GM18502 (cell line): Measurements from ENCODE around the gene DAD1.
"Not testable (repeated sequence)": the region's sequence is repeated elsewhere in the genome, so short reads cannot be mapped to it uniquely, and the experiment has no call there.

Source experiments
- ATAC-seq: cut with Tn5 transposase; IDR thresholded peaks from one replicate; pipeline ENCODE4 v1.9.1; 2021; ENCODE audit warnings: mild to moderate bottlenecking; ENCODE audit not compliant: unreplicated experiment, poor library complexity

Gene DAD1

DNA sequence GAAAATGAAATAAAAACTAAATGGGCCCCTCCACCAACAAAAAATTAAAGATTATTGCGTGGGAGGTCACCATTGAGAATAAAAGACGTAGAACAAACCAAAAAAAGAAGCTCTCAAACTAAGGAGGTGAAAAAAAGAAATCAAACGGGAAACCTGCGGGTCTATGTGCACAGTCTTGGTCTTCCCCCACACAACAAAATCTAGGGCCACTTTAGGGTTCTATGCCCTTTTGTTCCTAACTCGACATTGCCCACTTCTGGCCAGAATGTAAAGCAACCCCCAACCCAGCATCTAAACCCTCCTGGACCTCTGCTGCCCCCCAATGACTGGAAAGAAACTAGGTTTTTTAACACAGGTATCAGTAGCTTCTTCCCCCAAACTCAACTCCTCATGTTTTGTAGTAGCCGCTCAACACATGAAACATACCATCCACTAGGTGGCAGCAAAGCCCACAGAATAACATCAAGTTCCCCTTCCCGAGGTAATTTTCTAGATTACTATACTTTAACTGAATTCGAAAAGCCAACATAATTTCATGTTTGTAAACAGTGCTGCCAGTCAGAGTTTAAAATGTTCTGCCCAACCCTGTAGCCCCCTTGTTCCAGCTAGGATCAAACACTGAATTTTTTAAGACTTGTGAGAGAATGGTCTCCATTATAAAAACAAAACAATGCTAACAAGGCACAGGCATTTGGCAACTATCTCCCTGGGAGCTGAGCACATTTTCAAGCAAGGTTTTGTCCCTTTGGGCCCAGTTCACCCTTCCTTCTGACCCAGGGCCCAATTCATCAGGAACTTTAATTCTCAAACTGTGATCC lies 18.7 kb downstream of the DAD1 start:
- ATAC-seq, result peak; percentile 69

DNA sequence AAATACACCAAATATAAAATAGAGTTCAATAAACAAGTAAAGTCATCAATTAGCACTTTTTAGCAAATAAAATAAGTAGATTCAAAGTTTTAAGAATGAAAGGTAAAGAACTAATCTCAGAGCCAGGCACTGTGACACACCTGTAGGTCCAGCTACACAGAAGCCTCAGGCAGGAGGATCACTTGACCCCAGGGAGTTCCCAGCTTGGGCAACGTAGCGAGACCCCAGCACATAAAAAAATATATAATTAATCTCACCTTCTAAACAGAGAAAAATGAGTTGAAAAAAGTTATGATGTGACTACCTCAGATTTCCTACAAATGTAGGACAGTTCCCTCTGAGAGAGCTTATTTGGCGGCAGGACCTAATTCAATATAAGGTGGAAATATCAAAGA lies 19.3 kb downstream of the DAD1 start:
- no peak for ATAC-seq

DNA sequence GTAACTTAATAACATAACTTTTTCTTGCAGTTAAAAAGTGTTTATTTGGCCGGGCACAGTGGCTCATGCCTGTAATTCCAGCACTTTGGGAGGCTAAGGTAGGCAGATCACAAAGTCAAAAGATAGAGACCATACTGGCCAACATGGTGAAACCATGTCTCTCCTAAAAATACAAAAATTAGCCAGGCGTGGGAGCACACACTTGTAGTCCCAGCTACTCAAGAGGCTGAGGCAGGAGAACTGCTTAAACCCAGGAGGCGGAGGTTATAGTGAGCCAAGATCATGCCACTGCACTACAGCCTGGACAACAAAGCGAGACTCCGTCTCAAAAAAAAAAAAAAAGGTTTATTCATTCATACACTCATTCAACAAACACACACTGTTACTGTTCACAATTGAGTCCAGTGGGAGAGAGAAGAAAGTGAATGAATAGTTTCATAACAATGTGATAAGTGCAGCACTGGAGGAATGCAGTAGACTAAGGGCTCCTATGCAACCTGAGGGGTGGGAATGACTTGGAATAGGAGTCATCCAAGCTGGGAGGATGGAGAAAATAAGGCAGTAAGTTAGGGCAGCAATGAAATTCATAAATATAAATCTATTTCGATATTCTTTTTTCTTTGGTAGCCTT lies 19.8 kb downstream of the DAD1 start:
- no peak for ATAC-seq

DNA sequence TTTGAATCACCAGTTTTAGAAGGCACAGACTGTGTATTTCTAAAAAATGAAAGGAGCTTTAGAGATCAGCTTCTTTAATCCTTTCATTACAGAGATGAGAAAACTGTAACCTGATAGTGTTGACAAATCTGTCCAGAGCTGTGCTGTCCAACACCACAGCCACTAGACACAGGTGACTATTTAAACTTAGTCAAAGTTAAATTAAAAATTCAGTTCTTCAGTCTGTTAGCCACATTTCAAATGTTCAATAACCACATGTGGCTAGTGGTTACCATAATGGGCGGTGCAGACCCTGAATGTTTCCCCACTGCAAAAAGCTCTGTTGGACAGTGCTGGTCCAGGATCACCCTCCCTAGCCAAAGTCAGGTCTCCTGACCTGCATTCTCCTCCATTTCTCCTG lies 21.6 kb downstream of the DAD1 start:
- no peak for ATAC-seq

DNA sequence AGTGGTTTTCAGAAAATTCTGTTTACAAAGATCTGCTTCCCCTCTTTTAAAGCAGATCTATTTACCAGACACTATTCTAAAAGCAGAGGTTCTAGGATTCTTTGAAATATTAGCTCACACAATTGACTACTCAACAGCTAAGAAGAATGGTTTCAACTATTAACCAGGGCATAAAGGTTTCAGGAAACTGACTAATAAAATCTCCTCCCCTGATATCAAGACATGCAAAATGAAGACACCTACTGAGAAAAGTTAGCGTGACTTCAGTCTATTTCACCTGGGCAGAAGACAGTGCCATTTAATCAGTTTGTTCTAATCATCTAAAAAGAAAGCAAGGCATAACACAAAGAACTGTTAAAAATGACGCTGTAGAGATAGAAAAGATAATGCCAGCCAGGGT lies 22.2 kb downstream of the DAD1 start:
- no peak for ATAC-seq

DNA sequence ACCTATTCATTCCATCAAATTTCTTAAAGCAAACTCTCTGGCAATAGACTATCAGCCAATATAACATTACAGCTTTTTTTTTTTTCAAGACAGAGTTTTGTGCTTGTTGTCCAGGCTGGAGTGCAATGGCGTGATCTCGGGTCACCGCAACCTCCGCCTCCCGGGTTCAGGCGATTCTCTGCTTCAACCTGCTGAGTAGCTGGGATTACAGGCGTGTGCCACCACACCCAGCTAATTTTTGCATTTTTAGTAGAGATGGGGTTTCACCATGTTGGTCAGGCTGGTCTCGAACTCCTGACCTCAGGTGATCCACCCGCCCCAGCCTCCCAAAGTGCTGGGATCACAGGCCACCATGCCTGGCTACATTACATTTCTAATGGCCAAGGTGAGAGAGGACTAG lies 22.8 kb downstream of the DAD1 start:
- ATAC-seq, result not testable (repeated sequence)

DNA sequence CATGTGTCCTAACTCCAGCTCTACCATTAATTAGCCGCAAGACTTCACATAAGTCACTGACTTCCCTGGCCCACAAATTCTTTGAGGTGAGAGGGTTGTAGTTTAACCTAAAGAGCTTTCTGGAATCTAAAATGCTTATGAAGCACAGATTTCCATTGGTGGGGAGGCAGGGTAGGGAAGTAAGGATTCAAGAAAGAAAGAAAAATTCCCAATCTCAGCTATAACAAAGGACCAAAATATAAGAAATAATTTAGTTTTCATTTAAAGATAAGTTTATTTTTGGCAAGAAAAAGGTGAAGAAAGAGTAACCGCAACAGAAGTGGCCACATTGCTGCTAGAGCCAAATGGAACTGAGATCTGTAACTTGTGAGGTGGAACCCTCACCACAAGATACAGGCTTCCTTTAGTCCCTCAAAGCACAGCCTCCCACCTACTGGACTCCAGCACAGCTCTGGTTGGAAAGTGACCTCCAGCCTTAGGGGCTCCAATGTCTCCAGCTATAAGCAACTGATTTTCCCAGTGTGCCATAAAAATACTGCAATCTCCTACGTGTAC lies 23.6 kb downstream of the DAD1 start:
- ATAC-seq, result peak; percentile 36

DNA sequence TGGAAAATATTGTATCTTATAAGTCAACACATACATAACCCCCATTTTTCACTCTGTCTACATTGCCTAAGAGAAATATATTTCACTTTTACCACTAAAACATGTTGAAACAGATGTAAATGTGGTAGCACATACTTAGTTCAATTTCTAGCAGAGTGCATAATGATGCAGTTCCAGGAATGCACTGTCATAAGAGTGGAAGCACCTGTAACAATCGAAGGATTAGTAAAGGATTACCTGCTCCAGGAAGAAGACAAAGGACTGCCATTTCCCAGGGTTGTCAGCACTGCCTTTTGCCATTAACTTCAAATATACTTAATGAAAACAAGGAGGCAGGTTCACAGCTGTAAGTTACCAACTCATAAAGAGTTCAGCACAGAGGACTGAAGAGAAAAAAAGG lies 24.6 kb downstream of the DAD1 start:
- no peak for ATAC-seq

DNA sequence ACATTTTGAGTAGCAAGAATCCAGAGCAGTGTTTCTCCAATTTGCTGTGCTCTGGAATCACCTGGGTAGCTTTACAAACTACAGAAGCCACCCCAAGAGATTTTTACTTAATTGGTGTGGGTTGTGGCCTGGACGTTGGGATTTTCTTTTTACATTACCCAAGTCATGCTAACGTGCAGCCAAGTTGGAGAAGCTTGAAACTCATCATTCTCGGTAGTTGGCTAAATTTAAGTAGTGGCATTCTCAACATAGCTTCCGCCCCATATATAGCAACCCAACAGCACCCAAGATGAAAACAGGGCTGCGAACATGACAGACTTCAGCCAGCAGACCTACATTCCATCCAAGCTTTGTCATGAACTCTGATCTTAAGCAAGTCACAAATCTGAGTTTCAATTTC lies 25.0 kb downstream of the DAD1 start:
- peak; percentile 39 for ATAC-seq

DNA sequence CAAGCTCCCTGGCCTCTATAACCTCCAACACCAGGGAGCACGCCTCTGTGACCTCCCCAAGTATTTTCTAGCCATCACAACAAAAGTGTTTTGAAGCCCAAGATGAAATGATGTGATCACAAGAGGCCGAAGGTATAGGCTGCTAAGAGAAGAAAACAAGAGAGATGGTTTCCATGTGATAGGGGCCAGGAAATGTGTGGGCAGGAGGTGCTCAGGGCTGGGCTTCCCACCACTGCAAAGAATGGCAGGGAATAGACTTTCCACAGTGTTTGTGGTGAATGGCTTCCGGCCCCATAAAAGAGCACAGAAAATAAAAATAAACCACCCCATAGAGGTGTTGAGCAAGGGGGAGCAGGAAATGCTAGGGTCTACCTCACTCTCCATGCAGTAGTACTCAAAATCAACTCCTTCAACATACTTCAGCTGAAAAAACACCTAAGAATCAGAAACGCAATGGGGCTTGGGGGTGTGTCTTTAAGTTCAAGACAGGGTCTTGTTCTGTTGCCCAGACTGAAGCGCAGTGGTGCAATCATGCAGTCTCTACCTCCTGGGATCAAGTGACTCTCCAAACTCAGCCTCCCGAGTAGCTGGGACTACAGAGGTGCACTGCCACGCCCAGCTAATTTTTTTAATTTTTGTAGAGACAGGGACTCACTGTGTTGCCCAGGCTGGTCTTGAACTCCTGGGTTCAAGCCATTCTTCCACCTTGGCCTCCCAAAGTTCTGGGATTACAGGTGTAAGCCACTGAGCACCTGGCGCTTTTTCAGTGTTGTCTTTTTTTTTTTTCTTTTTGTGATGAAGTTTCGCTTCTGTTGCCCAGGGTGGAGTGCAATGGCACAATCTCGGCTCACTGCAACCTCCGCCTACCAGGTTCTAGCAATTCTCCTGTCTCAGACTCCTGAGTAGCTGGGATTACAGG lies 27.1 kb downstream of the DAD1 start:
- no peak for ATAC-seq

DNA sequence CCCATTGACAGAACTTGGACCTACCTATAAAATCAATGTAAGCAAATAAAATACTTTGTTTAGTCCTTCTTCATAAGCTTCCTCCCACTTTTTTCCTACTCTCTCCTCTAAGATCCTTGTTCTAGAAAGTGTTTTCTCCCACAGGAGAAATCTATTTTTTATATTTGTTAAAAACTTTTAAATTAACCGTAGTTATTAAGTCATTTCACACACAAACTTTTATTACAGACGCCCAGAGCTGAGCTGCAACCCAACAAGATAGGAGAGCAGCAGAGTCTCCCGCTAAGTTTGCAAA lies 27.7 kb downstream of the DAD1 start:
- ATAC-seq, result no peak

DNA sequence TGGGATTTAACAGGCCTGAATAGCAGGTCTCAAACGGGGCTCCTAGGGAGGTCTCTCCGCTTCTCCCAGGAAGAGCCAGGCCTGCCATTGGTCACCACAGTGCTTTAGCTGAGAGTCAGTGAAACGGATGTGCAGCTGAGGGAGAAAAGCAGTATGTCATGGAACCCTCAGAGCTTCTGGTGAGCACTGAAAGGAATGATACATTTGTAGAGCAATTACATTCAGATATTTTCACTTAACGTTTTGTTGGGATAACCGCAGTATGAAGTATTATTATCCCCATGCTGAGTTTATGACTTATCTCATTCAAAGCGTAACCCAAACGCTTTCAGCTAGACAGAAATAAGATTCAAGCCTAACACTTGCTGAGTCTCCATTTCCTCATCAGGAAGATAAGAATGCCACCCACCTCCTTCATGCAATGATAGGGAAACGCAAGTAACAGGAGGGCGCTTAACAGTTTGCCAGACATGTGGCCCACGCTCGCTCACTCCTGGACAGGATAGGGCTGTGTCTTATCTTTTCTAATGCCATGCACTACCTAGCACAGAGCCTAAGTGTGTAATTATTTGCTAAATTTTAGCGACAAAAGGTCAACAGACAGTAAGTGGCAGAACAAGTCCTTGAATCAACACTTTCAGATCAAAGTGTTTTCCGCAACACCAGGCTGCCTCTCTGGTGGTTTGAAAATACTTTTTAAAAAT lies 28.2 kb downstream of the DAD1 start:
- no peak for ATAC-seq

DNA sequence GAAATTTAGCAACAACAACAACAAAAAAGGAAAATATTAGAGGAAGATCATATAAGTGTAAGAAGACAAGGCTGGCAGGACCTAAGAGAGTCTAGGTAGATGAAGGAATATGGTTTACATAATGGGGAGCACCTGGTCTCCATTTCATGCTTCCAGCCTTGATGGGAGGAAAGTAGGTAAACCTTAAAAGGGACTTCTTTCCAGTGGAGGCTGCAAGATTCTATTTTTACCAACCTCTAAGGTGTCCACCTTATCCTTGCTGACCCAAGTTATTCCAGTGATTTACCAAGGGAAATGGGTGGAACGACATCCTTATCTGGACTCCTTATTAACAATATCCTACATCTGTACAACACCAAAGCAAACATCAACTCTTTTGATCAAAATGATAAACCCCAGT lies 30.0 kb downstream of the DAD1 start:
- no peak for ATAC-seq

DNA sequence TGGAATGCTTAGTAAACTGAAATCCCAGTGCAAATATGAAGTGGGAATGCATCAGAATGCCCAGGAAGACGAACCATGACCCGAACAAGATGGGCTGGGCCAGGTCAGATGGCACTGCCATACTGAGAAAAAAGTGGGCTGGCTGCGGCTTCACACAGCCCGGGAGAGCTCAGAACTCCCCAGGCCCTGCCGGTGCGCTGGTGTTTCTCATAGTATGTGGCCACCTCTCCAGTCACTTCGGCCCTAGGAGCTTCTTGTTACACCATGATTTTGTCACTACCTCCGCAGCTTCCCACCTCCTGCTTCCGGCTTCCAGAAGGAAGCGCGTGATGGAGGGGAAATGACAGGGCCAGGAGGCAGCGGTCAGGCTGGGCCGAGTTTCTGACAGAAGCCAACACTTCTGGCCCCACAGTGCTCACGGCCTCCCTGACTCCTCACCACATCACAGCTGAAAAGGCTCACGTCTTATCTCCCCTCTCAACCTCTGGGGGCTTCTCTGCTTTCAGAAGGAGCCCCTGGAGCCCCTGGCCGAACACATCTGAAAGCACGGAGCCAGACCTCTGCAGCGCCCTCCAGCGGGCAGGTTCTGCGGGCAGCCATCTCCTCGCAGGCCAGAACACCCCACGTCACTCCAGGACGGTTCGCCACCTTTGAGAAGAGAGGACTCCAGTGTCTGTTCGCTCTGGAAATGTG lies 30.7 kb downstream of the DAD1 start:
- no peak for ATAC-seq

DNA sequence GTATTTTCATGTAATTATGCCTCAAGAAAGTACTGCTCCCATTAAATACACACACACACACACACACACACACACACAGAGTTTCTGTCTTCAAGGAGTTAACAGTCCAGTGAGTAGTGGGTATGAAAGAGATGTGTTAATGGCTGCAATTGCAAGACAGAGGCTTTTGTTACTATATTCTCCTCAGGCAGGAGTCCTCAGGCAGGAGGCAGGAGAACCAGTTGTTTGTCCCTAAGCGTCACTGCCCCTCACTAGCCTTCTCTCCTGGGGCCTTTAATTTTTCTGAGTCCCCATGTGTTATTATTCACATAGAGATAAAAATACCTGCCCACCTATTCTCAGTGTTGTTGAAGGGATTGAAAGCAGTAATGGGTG lies 31.2 kb downstream of the DAD1 start:
- ATAC-seq, result no peak

DNA sequence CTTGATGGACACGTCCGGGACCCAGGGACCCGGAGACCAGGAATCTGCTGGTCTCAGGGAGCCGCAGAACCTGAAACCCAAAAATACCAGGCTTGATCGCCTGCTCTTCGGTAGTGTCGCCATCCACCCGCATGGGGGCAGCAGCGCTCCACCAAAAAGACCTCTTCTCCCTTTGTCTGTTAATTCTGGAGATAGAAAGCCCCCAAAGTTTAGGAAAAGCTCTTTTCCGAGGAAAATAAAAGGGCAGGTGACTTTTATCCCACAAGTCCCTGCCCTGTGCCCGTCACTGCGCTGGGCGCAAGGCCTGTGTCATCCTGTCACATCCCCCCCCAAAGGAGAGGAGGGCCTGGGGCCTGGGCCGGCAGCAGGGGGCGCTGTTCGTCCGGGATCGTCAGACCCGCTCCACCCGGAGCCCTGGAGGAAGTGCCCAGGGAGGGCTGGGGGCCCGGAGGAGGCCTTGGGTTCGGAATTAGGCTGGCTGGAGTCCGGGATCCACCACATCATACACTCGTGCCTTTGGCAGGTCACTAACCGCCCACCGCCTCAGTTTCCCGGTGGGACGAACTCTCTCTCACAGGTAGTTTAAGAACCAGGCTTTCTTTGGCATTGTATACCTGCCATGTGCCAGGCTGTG lies 31.9 kb downstream of the DAD1 start:
- peak; percentile 36 for ATAC-seq

DNA sequence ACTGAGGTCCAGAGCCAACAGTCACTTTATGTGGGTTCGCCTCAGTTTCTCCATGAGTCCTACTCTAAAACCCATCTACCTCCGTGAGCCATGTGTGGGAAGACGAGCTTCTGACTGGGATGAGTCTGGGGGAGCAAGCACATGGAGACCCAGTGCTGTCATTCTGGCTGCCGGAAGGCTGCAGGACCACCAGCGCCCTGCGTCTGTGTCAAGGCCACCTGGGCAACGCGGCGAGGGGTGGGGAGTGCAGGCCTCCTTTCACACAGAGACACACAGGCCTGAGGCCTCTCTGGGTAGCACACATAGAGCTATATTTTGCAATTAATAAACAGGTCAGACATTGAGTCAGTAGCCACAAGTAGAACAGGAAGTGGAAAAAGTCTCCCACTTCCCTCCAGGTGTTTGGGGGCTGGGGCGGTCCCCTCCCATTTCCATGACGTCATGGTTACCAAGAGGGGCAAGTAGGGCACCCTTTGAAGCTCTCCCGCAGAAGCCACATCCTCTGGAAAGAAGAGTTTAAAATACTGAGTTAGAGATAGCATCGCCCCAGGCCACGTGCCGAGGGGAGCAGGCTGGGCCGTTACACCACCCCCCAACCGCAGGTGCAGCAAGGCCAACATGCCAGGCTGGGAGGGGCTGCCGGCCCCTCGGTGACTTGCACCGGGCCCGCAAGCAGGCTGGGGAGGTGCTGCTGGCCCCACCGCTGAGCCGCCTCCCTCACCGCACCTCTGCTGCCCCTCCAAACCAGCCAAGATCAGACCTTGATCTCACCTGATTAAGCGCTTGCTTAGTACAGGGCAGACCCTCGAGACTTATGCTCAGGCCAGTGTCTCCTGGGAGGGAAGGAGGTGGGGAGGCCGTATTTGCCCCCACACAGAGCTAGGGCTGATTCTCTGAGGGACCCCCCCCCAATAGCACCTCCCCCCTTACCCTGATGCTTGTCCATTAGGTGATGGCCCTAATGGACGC lies 32.7 kb downstream of the DAD1 start:
- ATAC-seq, result peak; percentile 76

DNA sequence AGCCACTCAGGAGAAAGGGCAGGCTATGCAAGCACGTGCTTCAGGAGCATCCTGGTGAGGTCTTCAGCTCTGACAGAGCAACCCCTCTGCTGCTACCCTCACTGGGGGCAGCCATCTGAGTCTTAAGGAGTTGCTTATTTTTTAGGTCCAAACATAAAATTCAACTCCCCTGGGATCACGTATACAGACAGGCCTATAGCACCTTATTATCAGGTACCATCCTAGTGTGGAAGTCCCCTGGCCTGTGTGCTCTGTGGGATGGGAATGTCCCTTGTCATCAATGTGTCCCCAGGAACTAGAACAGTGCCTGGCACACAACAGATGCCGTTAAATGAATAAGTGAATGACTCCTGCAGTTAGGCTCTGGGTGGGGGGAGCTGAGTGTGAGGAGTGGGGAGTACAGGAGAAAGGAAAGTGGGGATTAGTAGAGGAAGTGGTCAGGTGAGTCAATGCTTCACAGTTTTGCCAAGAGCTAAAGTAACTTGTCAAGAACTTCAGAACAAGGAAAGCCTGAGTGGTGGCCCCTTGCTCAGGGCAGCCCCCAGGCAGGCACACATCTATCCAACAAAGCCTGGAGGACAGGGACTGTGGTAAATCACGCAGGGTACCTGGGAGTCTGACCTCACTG lies 33.5 kb downstream of the DAD1 start:
- peak; percentile 17 for ATAC-seq
